ENCODE measurements around the gene PDHX. TPM values are rescaled to one million over a fixed set of nuclear protein-coding genes. Genes with fewer than 3 reads are reported as not detected.

Gene PDHX
- total RNA-seq, 6 experiments from 2014 or later: 37.4 to 47.0 (median 42.2) TPM

DNA sequence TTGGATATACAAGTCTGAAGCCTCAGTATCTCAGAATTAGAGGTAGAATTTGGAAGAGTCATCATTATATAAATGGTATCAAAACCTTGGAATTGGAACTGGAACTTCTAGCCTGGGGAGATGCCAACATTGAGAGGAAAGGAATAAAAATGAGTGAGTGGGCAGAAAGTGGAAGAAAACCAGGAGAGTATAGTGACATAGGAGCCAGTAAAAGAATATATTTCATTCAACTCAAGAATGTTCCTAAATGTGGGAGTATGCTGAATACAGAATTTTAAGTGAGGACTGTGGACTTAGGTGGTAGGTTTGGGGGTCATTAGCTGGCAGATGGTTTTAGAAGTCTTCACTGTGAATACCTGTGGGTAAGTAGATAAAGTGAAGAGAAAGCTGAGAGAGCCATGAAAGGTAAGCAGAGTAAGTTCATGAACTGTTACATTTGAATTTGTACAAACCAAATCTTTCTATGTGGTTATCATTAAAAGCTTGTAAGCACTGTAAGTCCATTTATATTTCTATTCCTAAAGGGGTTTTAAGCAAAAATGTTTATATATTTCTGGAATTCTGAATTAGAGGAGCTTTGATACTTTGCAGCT is 60.2 kb downstream of the PDHX start:
- no peak for DNase-seq
- Mint-ChIP-seq H3K27me3 (ENCODE audit: insufficient read depth) (peaks cover 1% of the 10 kb centered on the region; the same call in 1 of the 2 replicates), H3K4me1 (ENCODE audit: low read depth) (peaks cover 84% of the 10 kb centered on the region), H3K36me3 (ENCODE audit: low read depth) (peaks cover 60% of the 10 kb centered on the region), H3K9me3 (peaks cover 5% of the 10 kb centered on the region), H3K4me3 (peak overlapping the region; percentile 34), H3K27ac (peak overlapping the region; percentile 86)
- TF ChIP-seq, protein P1, sequence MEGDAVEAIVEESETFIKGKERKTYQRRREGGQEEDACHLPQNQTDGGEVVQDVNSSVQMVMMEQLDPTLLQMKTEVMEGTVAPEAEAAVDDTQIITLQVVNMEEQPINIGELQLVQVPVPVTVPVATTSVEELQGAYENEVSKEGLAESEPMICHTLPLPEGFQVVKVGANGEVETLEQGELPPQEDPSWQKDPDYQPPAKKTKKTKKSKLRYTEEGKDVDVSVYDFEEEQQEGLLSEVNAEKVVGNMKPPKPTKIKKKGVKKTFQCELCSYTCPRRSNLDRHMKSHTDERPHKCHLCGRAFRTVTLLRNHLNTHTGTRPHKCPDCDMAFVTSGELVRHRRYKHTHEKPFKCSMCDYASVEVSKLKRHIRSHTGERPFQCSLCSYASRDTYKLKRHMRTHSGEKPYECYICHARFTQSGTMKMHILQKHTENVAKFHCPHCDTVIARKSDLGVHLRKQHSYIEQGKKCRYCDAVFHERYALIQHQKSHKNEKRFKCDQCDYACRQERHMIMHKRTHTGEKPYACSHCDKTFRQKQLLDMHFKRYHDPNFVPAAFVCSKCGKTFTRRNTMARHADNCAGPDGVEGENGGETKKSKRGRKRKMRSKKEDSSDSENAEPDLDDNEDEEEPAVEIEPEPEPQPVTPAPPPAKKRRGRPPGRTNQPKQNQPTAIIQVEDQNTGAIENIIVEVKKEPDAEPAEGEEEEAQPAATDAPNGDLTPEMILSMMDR (IDR thresholded peaks at IDR 0.05): no peak

DNA sequence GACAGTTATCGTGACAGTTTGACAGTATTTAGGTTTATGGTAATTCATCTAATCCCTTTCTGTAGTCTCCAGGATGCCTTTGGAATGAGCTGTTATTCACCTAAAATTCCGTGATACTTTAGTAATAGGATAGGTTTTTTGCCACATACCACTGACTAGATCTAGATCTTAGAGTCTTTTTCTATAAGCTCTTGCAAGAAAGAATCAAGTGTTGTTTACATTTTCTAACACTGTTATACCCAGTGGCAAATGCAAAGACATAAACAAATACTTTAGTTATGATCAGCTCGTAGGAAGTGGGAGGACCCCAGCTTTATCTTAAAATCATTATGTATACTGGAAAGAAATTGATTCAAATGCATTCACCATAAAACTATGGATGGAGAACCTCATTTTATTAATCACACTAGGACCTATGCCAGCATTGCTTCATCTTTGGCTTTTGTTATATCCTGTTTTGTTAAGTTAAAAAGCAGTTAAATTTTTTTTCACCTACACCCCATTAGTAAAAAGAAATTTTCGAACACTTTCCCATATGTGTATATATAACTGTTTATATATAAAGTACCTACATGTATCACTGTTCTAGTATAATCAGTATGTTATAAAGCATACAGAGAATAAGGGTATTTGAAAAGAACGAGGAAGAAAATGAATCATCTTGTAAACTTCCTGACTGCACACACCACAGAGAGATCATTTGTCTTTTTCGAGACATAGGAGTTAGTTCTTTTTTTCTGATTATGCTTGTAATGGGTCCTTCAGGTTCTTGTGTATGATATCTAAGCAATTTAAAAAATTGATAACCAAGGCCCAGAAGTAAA is 60.9 kb downstream of the PDHX start:
- Mint-ChIP-seq H3K27me3 (ENCODE audit: insufficient read depth) (peaks cover 1% of the 10 kb centered on the region; the same call in 1 of the 2 replicates), H3K36me3 (ENCODE audit: low read depth) (peaks cover 62% of the 10 kb centered on the region), H3K27ac (peak overlapping the region; percentile 86), H3K4me3 (peak overlapping the region; percentile 69), H3K4me1 (ENCODE audit: low read depth) (peaks cover 76% of the 10 kb centered on the region), H3K9me3 (peaks cover 5% of the 10 kb centered on the region)
- TF ChIP-seq, protein P1 (IDR thresholded peaks at IDR 0.05): no peak
- peak; percentile 87 for DNase-seq

DNA sequence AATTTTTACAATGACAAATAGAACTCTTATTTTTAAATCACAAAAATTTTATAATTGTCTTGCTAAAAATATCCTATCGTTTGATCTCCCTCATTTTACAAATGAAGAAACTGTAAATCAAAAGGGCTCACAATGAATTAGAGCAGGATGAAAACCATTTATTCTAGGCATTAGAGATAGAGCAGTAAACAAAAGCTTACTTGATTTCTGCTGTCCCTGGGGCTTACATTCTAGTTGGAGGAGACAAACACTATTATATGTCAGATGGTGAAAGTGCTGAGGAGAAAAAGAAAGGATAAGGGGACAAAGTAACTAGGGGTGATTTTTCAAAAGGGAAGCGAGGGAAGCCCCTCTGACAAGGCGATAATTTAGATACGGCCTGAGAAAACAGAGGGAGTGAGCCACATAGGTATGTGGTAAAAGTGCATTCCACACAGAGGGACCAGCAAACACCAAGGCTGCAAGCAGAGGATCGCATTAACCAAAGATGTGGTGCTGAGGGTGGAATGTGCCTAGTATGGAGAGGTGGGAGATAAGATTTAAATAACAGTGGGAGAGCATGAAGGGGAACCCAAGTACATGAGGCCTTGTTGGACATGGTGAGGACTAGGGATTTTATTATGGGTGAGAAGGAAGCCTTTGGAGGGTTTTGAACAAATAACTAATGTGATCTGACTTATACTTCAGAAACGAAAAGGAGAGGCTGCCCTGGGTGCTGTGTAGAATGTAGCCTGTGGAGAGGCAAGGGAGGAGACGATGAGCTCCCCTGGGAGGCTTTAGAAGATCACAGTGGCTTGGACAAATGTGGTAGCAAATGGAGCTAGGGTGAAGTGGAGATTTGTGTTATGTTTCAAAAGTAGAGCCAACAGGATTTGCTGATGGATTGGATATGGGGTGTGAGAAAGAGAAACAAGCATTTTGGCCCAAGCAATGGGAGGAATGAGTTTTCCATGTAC is 62.1 kb downstream of the PDHX start:
- H3K4me1 Mint-ChIP-seq (ENCODE audit: low read depth): peaks cover 64% of the 10 kb centered on the region
- peaks cover 5% of the 10 kb centered on the region for H3K9me3 Mint-ChIP-seq
- H3K4me3 Mint-ChIP-seq: peak overlapping the region; percentile 65
- no peak for DNase-seq
- H3K27me3 Mint-ChIP-seq (ENCODE audit: insufficient read depth): peaks cover 1% of the 10 kb centered on the region; the same call in 1 of the 2 replicates
- H3K36me3 Mint-ChIP-seq (ENCODE audit: low read depth): peaks cover 61% of the 10 kb centered on the region
- TF ChIP-seq, protein P1 (IDR thresholded peaks at IDR 0.05): no peak
- peak overlapping the region; percentile 86 for H3K27ac Mint-ChIP-seq

DNA sequence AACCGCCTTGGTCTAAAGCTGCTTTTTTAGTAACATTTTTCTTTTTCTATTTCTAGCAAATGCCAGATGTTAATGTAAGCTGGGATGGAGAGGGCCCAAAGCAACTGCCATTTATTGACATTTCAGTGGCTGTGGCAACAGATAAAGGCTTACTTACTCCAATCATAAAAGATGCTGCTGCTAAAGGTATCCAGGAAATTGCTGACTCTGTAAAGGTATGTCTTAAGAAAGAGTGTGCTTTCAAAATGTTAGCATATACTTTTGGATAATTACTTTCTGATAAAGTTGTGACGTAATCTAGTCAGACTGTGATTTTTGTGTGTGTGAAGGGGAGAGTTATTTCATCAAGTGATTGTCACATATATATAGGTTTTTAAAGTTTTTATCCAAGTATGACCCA is 68.1 kb downstream of the PDHX start:
- H3K27me3 Mint-ChIP-seq (ENCODE audit: insufficient read depth): no peaks in the 10 kb centered on the region; the same call in 1 of the 2 replicates
- TF ChIP-seq, protein P1 (IDR thresholded peaks at IDR 0.05): no peak
- H3K27ac Mint-ChIP-seq: no peak overlapping the region
- peaks cover 42% of the 10 kb centered on the region for H3K4me1 Mint-ChIP-seq (ENCODE audit: low read depth)
- peaks cover 5% of the 10 kb centered on the region for H3K9me3 Mint-ChIP-seq
- peaks cover 71% of the 10 kb centered on the region for H3K36me3 Mint-ChIP-seq (ENCODE audit: low read depth)
- no peak for DNase-seq
- no peak overlapping the region for H3K4me3 Mint-ChIP-seq

DNA sequence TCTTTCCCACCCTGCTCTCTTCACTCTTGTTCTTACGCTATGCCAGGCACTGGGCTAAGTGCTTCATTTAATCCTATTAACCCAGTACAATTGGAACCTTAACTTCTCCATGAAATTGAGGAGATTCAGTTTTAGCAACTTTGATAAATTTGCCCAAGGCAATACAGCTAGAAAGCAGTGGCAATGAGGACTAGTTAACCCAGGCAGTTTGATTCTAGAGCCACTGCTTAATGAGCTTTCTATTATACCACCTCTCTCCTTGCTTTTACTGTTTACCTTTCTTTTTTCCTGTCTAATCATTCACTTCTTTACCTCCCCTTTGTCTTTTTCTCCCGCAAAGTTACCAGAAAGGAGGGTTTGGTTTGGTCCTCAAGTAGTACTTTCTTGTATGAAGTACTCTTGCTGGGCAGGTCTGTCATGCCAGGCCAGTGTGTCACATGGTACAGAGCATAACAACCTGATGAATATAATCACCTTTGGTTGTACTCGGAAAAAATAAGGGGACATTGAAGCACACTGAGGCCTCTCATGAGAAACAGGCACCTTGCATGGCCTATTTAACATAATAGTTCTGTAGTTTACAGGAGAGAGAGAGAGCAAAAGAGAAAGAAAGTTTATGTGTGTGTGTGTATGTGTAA is 70.6 kb downstream of the PDHX start:
- no peak overlapping the region for H3K4me3 Mint-ChIP-seq
- TF ChIP-seq, protein P1 (IDR thresholded peaks at IDR 0.05): no peak
- H3K27me3 Mint-ChIP-seq (ENCODE audit: insufficient read depth): no peaks in the 10 kb centered on the region; the same call in 1 of the 2 replicates
- DNase-seq: no peak
- no peaks in the 10 kb centered on the region for H3K9me3 Mint-ChIP-seq
- H3K27ac Mint-ChIP-seq: peak overlapping the region; percentile 80
- H3K36me3 Mint-ChIP-seq (ENCODE audit: low read depth): peaks cover 58% of the 10 kb centered on the region
- peaks cover 35% of the 10 kb centered on the region for H3K4me1 Mint-ChIP-seq (ENCODE audit: low read depth)
